Loucy (cell line): ENCODE results near the gene TP73.

Experiments
- H2AFZ ChIP-seq: fragments of 200-600 bp; sonication (generic); 2 replicates; pipeline ENCODE4 v1.6.0; 2016; ENCODE audit warnings: antibody characterized with exemption, mild to moderate bottlenecking, low read length, moderate library complexity
- H3F3A ChIP-seq: fragments of 200-600 bp; 2 replicates; pipeline ENCODE4 v1.6.0; 2016; ENCODE audit warnings: antibody characterized with exemption, low read depth, mild to moderate bottlenecking
- H3K27me3 ChIP-seq: fragments of 200-600 bp; sonication (generic); 2 replicates; pipeline ENCODE4 v1.6.1; 2014; ENCODE audit warnings: low read length, mild to moderate bottlenecking; ENCODE audit not compliant: insufficient read depth, poor library complexity, severe bottlenecking
- H3K36me3 ChIP-seq: fragments of 200-600 bp; sonication (generic); 2 replicates; pipeline ENCODE4 v1.6.1; 2016; ENCODE audit warnings: low read length; ENCODE audit not compliant: insufficient read depth
- H3K4me1 ChIP-seq: fragments of 200-600 bp; sonication (generic); 2 replicates; pipeline ENCODE4 v1.5.1; 2014; ENCODE audit warnings: low read length, mild to moderate bottlenecking; ENCODE audit not compliant: insufficient read depth, poor library complexity, severe bottlenecking
- H3K4me2 ChIP-seq: fragments of 200-600 bp; sonication (generic); 2 replicates; pipeline ENCODE4 v1.6.0; 2014; ENCODE audit warnings: antibody characterized with exemption, low read length, low read depth, mild to moderate bottlenecking; ENCODE audit not compliant: poor library complexity, severe bottlenecking
- H3K4me3 ChIP-seq: fragments of 200-600 bp; sonication (generic); 2 replicates; pipeline ENCODE4 v1.5.1; 2014; ENCODE audit warnings: low read length, mild to moderate bottlenecking, mixed read lengths; ENCODE audit not compliant: poor library complexity, severe bottlenecking
- H3K79me2 ChIP-seq: fragments of 200-600 bp; sonication (generic); 2 replicates; pipeline ENCODE4 v1.6.1; 2014; ENCODE audit warnings: low read length; ENCODE audit not compliant: insufficient read depth
- H3K9ac ChIP-seq: fragments of 200-600 bp; sonication (generic); 2 replicates; pipeline ENCODE4 v1.6.0; 2014; ENCODE audit warnings: mild to moderate bottlenecking, low read depth, low read length, moderate library complexity; ENCODE audit not compliant: poor library complexity, severe bottlenecking
- H3K9me2 ChIP-seq: fragments of 200-600 bp; sonication (generic); replicated peaks from 2 replicates; pipeline ENCODE4 v1.6.1; 2016; ENCODE audit warnings: low read depth, low read length, mixed read lengths
- H3K9me3 ChIP-seq: fragments of 200-600 bp; sonication (generic); 2 replicates; pipeline ENCODE4 v1.6.1; 2014; ENCODE audit warnings: mild to moderate bottlenecking, antibody characterized with exemption, low read length, low read depth; ENCODE audit not compliant: insufficient read depth
- H4K20me1 ChIP-seq: fragments of 200-600 bp; sonication (generic); 2 replicates; pipeline ENCODE4 v1.6.0; 2014; ENCODE audit warnings: antibody characterized with exemption, low read length, mild to moderate bottlenecking; ENCODE audit not compliant: insufficient read depth, poor library complexity, severe bottlenecking
- CTCF ChIP-seq: fragments of 200-600 bp; sonication (generic); conservative IDR thresholded peaks from 2 replicates; pipeline ENCODE4 v1.5.1; 2014; ENCODE audit warnings: mild to moderate bottlenecking, antibody characterized with exemption, low read length
- EZH2phosphoT487 ChIP-seq: fragments of 200-600 bp; IDR thresholded peaks from 2 replicates; pipeline ENCODE4 v1.6.1; 2018; ENCODE audit warnings: antibody characterized with exemption, mild to moderate bottlenecking, moderate library complexity, borderline replicate concordance

Gene TP73

DNA sequence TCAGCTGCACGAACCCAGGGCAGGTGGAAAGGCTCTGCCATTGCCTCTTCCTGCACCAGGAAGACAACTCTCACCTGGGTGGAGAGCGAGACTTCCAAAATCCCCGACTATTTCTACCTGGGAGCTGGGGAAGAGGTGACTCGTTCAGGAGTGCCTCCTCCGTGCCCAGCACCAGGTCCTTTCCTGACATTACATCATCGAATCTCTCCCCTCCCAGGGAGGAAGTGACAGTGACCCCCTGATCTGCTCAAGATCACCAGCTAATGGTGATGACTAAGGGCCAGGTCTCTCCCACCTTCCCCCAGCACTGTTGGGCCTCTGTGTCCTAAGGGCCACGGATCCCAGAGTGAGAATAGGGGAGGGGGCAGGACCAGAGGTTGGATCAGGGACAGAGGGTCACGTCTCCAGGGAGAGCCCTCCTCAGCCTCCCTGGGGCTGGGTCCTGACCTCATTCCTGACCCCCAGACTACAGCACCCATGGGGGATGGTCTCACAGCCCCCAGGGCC, 47.8 kb upstream of the TP73 start:
- TF ChIP-seq CTCF = no peak
- no peak for TF ChIP-seq EZH2phosphoT487
- H3K36me3 ChIP-seq = no peaks in the 10 kb centered on the region
- no peak overlapping the region for H3K9ac ChIP-seq
- H3K27me3 ChIP-seq = no peaks in the 10 kb centered on the region
- H3K4me1 ChIP-seq = peaks cover 24% of the 10 kb centered on the region
- H3K4me3 ChIP-seq = no peak overlapping the region
- no peak overlapping the region for H3K4me2 ChIP-seq
- H2AFZ ChIP-seq = no peak overlapping the region
- no peaks in the 10 kb centered on the region for H3K9me2 ChIP-seq
- H3K79me2 ChIP-seq = peaks cover 56% of the 10 kb centered on the region
- no peaks in the 10 kb centered on the region for H3F3A ChIP-seq
- H3K9me3 ChIP-seq = no peaks in the 10 kb centered on the region
- no peaks in the 10 kb centered on the region for H4K20me1 ChIP-seq

DNA sequence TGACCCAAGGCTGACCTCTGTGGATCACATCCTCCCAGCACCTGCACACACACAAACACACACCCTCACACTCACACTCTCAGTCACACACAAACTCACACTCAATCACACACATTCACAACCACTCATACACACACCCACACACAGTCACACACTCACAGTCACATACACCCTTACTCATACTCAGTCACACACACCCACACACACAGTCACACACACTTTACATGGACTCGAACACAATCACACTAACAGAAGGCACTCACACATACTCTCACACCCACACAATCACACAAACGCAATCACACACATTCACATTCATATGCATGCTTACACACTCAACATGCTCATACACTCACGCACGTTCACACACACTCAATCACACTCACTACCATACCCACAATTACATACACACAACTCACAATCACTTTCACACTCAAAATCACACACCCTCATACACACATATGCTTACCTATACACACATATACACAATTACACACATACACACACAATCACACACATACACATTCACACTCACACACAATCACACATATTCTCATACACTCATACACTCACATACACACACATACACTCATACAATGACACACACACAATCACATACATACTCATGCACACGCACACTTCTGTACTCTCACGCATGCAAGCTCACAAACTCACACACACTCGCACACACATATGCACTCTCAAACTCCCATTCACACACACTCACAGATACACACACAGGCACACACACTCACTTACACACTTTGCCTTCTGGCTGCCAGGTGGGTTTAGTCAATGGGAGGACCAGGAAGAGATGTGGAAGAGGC, 47.1 kb upstream of the TP73 start:
- Histone ChIP-seq H3K27me3 (no peaks in the 10 kb centered on the region), H3K4me1 (peaks cover 23% of the 10 kb centered on the region), H4K20me1 (no peaks in the 10 kb centered on the region), H3K4me3 (no peak overlapping the region), H3K36me3 (no peaks in the 10 kb centered on the region), H3F3A (no peaks in the 10 kb centered on the region), H3K79me2 (peaks cover 56% of the 10 kb centered on the region), H3K4me2 (no peak overlapping the region), H3K9me2 (no peaks in the 10 kb centered on the region), H3K9ac (no peak overlapping the region), H3K9me3 (no peaks in the 10 kb centered on the region), H2AFZ (no peak overlapping the region)
- TF ChIP-seq CTCF (no peak), EZH2phosphoT487 (no peak)

GRCh38 chr1:3606779-3607702, 45.3 kb upstream of the TP73 start:
- Histone ChIP-seq H3K9me3 (no peaks in the 10 kb centered on the region), H4K20me1 (no peaks in the 10 kb centered on the region), H3K4me1 (peaks cover 18% of the 10 kb centered on the region), H3K4me3 (no peak overlapping the region), H3K4me2 (no peak overlapping the region), H3K27me3 (no peaks in the 10 kb centered on the region), H3K79me2 (peaks cover 53% of the 10 kb centered on the region), H2AFZ (no peak overlapping the region), H3F3A (no peaks in the 10 kb centered on the region), H3K36me3 (no peaks in the 10 kb centered on the region), H3K9ac (no peak overlapping the region), H3K9me2 (no peaks in the 10 kb centered on the region)
- TF ChIP-seq CTCF (no peak), EZH2phosphoT487 (no peak)
